GM15510 (cell line): Measurements from ENCODE around the gene NES.

ENCODE experiments used
- POLR2A ChIP-seq: IDR thresholded peaks from 3 replicates; pipeline ENCODE4 v1.6.1; 2011; ENCODE audit warnings: borderline replicate concordance; ENCODE audit not compliant: insufficient read length; ENCODE audit errors: extremely low read depth

Gene NES

GRCh38 chr1:156676820-156677615 is at the start of gene NES:
Gene NES, minus strand, starts transcription at chr1:156677407. Its CDS starts 143 bp downstream, at chr1:156677264.
- no peak for TF ChIP-seq POLR2A

DNA sequence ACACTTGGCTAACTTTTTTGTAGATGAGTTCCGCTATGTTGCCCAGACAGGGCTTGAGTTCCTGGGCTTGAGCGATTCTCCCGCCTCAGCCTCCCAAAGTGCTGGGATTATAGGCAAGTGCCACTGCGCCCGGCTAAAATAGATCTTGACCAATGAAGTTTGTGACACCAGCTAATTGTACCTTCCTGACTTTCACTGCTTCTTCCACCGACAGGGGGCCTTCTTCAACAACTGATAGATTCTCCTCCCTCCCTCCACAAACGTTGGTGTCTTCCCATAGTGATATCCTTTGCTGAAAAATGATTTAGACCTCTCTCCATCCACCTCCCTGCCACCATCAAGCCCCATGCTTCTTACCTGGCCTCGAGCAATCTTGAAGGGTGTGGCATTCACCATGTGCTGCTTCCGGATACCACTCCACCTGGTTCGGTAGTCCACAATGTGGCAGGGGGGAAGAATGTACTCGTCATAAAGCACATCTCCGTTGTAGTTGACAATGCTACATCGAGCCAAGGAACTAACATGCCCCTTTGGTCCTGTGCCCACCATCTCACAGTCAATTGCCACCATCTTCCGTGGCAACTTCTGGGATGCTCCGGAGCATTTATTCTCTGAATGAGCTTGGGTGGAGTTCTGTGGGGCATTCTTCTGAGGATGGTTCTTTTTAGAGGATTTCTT is 49.5 kb upstream of the NES start:
- no peak for TF ChIP-seq POLR2A

GRCh38 chr1:156725683-156726280 is 48.6 kb upstream of the NES start:
- no peak for TF ChIP-seq POLR2A

DNA sequence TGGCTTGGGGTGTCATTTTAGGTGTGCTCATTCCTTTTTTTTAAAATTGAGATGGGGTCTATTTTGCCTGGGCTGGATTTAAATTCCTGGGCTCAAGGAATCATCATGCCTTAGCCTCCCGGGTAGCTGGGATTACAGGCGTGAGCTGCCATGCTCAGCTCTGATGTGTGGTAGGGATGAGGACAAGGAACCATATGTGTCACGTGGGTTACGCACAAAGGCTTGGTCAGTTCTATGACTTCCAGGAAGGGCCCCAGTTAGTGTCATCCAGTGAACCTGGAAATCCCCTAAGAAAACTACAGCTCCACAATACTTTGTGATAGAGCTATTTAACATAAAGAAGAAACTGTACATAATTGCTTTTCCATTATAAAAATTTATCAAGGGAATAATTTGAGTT is 44.3 kb upstream of the NES start:
- TF ChIP-seq POLR2A = no peak

GRCh38 chr1:156721131-156721530 is 43.9 kb upstream of the NES start:
- no peak for TF ChIP-seq POLR2A

DNA sequence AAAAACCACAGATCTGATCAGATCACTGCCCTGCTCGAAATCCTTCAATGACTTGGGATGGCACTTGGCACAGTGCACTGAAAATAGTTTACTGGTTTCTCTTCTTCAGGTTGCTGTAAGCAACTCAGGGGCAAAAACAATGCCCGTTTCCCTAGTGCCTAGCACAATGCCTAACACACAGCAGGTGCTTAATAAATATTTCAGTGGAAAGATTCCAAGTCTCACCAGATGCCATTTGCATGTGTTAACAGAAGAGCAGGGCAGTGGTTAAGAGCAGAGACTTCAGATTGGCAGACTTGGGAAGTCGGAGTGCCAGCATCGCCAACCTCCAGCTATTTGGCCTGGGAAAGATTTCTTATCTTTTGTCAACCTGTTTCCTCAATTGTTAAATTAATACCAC is 40.1 kb upstream of the NES start:
- TF ChIP-seq POLR2A = no peak

DNA sequence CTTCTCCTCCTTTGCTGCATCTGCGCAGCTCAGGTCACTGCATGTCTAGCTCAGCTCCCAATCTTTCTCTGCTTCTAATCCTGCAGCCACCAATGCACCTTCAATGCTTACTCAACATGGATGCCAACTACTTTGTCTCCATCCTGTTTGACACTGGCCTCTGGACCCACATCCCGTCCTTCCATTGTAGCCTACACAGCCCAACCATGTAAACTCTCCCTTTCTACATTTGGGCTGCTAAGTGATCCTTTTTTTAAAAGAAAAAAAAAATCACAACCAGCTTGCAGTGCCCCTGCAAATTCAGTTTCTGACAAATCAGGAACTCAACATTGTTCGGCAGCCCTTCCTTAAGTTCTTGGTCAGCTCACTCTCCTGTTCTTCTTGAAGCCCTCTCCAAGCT is 37.6 kb upstream of the NES start:
- TF ChIP-seq POLR2A = no peak

GRCh38 chr1:156712626-156713025 is 35.4 kb upstream of the NES start:
- TF ChIP-seq POLR2A = no peak

- no peak for TF ChIP-seq POLR2A
These were observed 34.0 kb upstream of the NES start for GRCh38 chr1:156711011-156711817.

- no peak for TF ChIP-seq POLR2A
These were observed 32.7 kb upstream of the NES start for GRCh38 chr1:156709757-156710489.

- TF ChIP-seq POLR2A = no peak
These were observed 31.8 kb upstream of the NES start for GRCh38 chr1:156709031-156709430.

- no peak for TF ChIP-seq POLR2A
These were observed 31.0 kb upstream of the NES start for GRCh38 chr1:156708218-156708661.

DNA sequence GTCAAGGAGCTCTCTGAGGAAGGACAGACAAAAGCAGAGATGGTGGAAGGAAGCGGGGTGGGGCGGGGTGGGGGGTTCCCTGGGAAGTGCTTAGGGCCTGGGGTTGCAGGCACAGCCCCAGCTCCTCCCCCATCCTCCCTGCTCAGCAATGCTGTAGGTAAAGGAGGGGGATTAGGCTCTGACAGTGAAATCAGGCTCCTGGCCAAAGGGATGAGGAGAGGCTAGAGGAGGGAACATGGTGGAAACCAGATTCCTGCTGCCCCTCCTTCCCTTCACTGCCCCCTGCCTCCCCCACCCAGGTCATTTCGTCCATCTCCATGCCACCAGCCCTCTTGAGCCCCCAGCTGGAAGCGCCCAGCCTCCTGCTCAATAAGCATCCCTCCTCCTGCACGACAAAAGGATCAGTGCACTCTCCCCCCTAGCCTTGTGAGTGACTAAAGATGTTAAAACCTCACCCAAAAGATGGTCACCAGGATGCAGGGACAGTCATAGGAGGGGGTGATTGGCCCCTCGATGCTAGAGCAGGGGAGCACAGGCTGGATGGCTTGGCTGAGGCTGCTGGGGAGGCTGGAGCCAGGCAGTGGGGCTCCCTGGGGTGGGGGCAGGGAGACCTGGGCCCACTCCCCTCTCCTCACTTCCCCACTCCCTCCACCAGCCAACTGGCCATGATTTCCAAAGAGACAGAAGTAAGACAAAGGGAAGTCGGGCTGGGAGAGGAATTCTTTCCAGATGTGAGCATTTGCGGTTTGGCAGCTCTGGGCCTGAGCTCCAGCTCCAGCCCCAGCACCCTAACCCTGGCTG is 30.4 kb upstream of the NES start:
- TF ChIP-seq POLR2A = no peak

GRCh38 chr1:156706657-156707416 is 29.6 kb upstream of the NES start:
- TF ChIP-seq POLR2A = no peak
